GM23338 (cell line): ENCODE results near the gene WSCD2. TPM values are rescaled to one million over a fixed set of nuclear protein-coding genes. Genes with fewer than 3 reads are reported as not detected.

Source experiments
- ATAC-seq: fragments of 200-7000 bp; cut with Tn5 transposase; 3 replicates; pipeline ENCODE4 v1.9.1; 2020
- DNase-seq: peaks from one replicate; pipeline ENCODE4 v3.0.0-alpha.2; 2015; ENCODE audit warnings: low spot score
- H2AFZ ChIP-seq: fragments of 200-600 bp; sonication (generic); 2 replicates; pipeline ENCODE4 v1.8.0; 2016; ENCODE audit warnings: antibody characterized with exemption, mild to moderate bottlenecking, moderate library complexity
- H3F3A ChIP-seq: fragments of 200-600 bp; sonication (generic); replicated peaks from 2 replicates; pipeline ENCODE4 v1.8.0; 2017; ENCODE audit warnings: antibody characterized with exemption, mixed run types, low read depth
- H3K27ac ChIP-seq: fragments of 200-600 bp; sonication (generic); 2 replicates; pipeline ENCODE4 v1.6.1; 2016; ENCODE audit warnings: low read depth
- H3K27me3 ChIP-seq: fragments of 200-600 bp; sonication (generic); 2 replicates; pipeline ENCODE4 v1.8.0; 2016; ENCODE audit warnings: mild to moderate bottlenecking, mixed run types, moderate library complexity; ENCODE audit not compliant: insufficient read depth
- H3K36me3 ChIP-seq: fragments of 200-600 bp; sonication (generic); 2 replicates; pipeline ENCODE4 v1.8.0; 2016; ENCODE audit warnings: mild to moderate bottlenecking; ENCODE audit not compliant: insufficient read depth
- H3K4me1 ChIP-seq: fragments of 200-600 bp; sonication (generic); 2 replicates; pipeline ENCODE4 v1.8.0; 2016; ENCODE audit warnings: mild to moderate bottlenecking, moderate library complexity; ENCODE audit not compliant: insufficient read depth
- H3K4me2 ChIP-seq: fragments of 200-600 bp; sonication (generic); 2 replicates; pipeline ENCODE4 v1.7.1; 2017; ENCODE audit warnings: mixed run types
- H3K4me3 ChIP-seq: fragments of 200-600 bp; sonication (generic); 2 replicates; pipeline ENCODE4 v1.6.1; 2016; ENCODE audit warnings: mixed run types
- H3K79me2 ChIP-seq: fragments of 200-600 bp; sonication (generic); replicated peaks from 2 replicates; pipeline ENCODE4 v1.8.0; 2017; ENCODE audit warnings: mild to moderate bottlenecking; ENCODE audit not compliant: insufficient read depth
- H3K9me2 ChIP-seq: fragments of 200-600 bp; sonication (generic); 2 replicates; pipeline ENCODE4 v1.8.0; 2017; ENCODE audit not compliant: insufficient read depth
- H4K20me1 ChIP-seq: fragments of 200-600 bp; sonication (generic); replicated peaks from 2 replicates; pipeline ENCODE4 v1.8.0; 2017; ENCODE audit warnings: mild to moderate bottlenecking; ENCODE audit not compliant: insufficient read depth
- H3K27ac Mint-ChIP-seq: 2 replicates; pipeline ENCODE4 v1.8.0; 2020; ENCODE audit warnings: inconsistent platforms, mild to moderate bottlenecking, moderate library complexity, mixed read lengths
- H3K27me3 Mint-ChIP-seq: 3 replicates; pipeline ENCODE4 v1.8.0; 2022; ENCODE audit warnings: low read depth, mild to moderate bottlenecking, moderate library complexity, mixed read lengths, inconsistent platforms; ENCODE audit not compliant: insufficient read depth, poor library complexity
- H3K36me3 Mint-ChIP-seq: 3 replicates; pipeline ENCODE4 v1.8.0; 2021; ENCODE audit warnings: low read depth, mild to moderate bottlenecking, inconsistent platforms, moderate library complexity, mixed read lengths
- H3K4me1 Mint-ChIP-seq: 3 replicates; pipeline ENCODE4 v1.8.0; 2020; ENCODE audit warnings: mild to moderate bottlenecking, inconsistent platforms, mixed read lengths
- H3K4me3 Mint-ChIP-seq: 3 replicates; pipeline ENCODE4 v1.8.0; 2021; ENCODE audit warnings: moderate library complexity, mild to moderate bottlenecking, inconsistent platforms, mixed read lengths
- H3K9me3 Mint-ChIP-seq: 3 replicates; pipeline ENCODE4 v1.8.0; 2020; ENCODE audit warnings: moderate library complexity, mild to moderate bottlenecking, inconsistent platforms, mixed read lengths
- CREB1 ChIP-seq: fragments of 250-450 bp; sonication (Bioruptor Pico); IDR thresholded peaks from 2 replicates; pipeline ENCODE4 v1.5.0; 2020; ENCODE audit warnings: low read depth, mild to moderate bottlenecking, moderate library complexity
- CTCF ChIP-seq, 2 experiments: fragments of 200-600 bp in 1 of 2; sonication (generic) in 1 of 2; conservative IDR thresholded peaks; 2 replicates each; pipeline versions ENCODE4 v1.5.1 to v1.6.1; 2016 to 2017; ENCODE audit warnings: antibody characterized with exemption in 2 of 2, low read depth in 2 of 2, mild to moderate bottlenecking in 2 of 2, moderate library complexity in 1 of 2
- ETS1 ChIP-seq: IDR thresholded peaks from 2 replicates; pipeline ENCODE4 v1.6.1; 2016; ENCODE audit warnings: antibody characterized with exemption
- EZH2 ChIP-seq: fragments of 200-600 bp; sonication (generic); IDR thresholded peaks from one replicate; pipeline ENCODE4 v1.8.0; 2017; ENCODE audit warnings: antibody characterized with exemption, mild to moderate bottlenecking, low read depth; ENCODE audit not compliant: unreplicated experiment
- EZH2phosphoT487 ChIP-seq: fragments of 200-600 bp; sonication (generic); IDR thresholded peaks from one replicate; pipeline ENCODE4 v1.8.1; 2018; ENCODE audit warnings: antibody characterized with exemption; ENCODE audit not compliant: unreplicated experiment
- JUNB ChIP-seq: IDR thresholded peaks from one replicate; pipeline ENCODE4 v1.6.1; 2016; ENCODE audit warnings: antibody characterized with exemption; ENCODE audit not compliant: unreplicated experiment
- NANOG ChIP-seq: IDR thresholded peaks from 2 replicates; pipeline ENCODE4 v1.6.1; 2016; ENCODE audit warnings: antibody characterized with exemption, borderline replicate concordance
- POLR2AphosphoS5 ChIP-seq: IDR thresholded peaks from 2 replicates; pipeline ENCODE4 v1.6.1; 2016; ENCODE audit warnings: antibody characterized with exemption, low read depth
- STAT1 ChIP-seq: IDR thresholded peaks from one replicate; pipeline ENCODE4 v1.6.1; 2016; ENCODE audit warnings: antibody characterized with exemption; ENCODE audit not compliant: unreplicated experiment
- ZNF114 ChIP-seq: fragments of 250-450 bp; sonication (Bioruptor Pico); IDR thresholded peaks from 2 replicates; pipeline ENCODE4 v1.5.0; 2020; ENCODE audit warnings: mild to moderate bottlenecking, moderate library complexity
- ZNF331 ChIP-seq: fragments of 250-450 bp; sonication (Bioruptor Pico); IDR thresholded peaks from 2 replicates; pipeline ENCODE4 v1.5.0; 2020; ENCODE audit warnings: low read depth, mild to moderate bottlenecking, moderate library complexity
- polyA plus RNA-seq: library from polyadenylated mRNA; unstranded; fragments of >200 nt; fragmentation: Nextera tagmentation; extraction: Ambion mirVana; gene quantifications from 2 replicates; pipeline ENCODE4 v1.2.1, GENCODE V29; 2016
- total RNA-seq: library from RNA; depleted of rRNA; stranded (reverse); fragments of >200 nt; shearing (Covaris generic); gene quantifications from 2 replicates; pipeline ENCODE4 v1.2.3, GENCODE V29; 2014
- TF ChIP-seq, protein P1 (sequence below): IDR thresholded peaks from one replicate; pipeline ENCODE4 v1.6.1; 2018; ENCODE audit warnings: antibody characterized with exemption; ENCODE audit not compliant: unreplicated experiment
- TF ChIP-seq, protein P2 (sequence below): fragments of 250-450 bp; sonication (Bioruptor Pico); IDR thresholded peaks from 2 replicates; pipeline ENCODE4 v1.5.0; 2020; ENCODE audit warnings: mild to moderate bottlenecking, moderate library complexity

The WSCD2 gene
- total and polyA plus RNA-seq, 2 experiments from 2014 or later = 0.66 to 3.1 TPM

DNA sequence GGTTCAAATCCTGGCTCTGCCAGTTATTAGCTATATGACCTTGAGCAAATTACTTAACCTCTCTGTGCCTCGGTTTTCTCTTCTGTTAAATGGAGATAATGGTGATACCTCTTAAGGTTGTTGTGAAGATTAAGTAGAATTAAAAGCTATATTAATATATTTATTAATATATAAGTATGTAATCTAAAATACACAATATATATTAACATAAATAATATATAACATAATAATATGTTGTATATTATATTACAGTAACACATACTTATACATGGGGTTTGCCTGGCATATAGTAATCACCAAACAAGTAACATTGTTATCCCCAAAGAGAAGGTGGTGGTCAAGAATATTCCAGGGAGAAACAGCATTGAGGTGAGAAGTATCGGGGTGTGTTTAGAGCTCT is 118.0 kb downstream of the WSCD2 start:
- Histone ChIP-seq H4K20me1 (no peaks in the 10 kb centered on the region), H3K4me2 (no peak overlapping the region), H3F3A (no peaks in the 10 kb centered on the region), H3K4me3 (no peak overlapping the region), H3K27ac (no peak overlapping the region), H3K79me2 (no peaks in the 10 kb centered on the region), H3K4me1 (no peaks in the 10 kb centered on the region), H3K27me3 (no peaks in the 10 kb centered on the region), H2AFZ (no peak overlapping the region), H3K9me2 (no peaks in the 10 kb centered on the region), H3K36me3 (no peaks in the 10 kb centered on the region)
- DNase-seq (no peak), ATAC-seq (no peak)
- H3K27me3 Mint-ChIP-seq = peaks cover 8% of the 10 kb centered on the region
- no peaks in the 10 kb centered on the region; the same call in 2 of the 3 replicates for H3K36me3 Mint-ChIP-seq
- no peak overlapping the region for H3K4me3 Mint-ChIP-seq
- TF ChIP-seq ZNF331 (CRISPR knock-in tag) (no peak), CREB1 (CRISPR knock-in tag) (no peak), CTCF (conservative IDR thresholded peaks at IDR 0.05; ENCODE audit: low read depth in 2 of 2) (no peak), STAT1 (no peak), EZH2 (no peak), NANOG (no peak), EZH2phosphoT487 (no peak), JUNB (no peak), POLR2AphosphoS5 (no peak), ETS1 (no peak), ZNF114 (CRISPR knock-in tag) (no peak)
- TF ChIP-seq, protein P1, sequence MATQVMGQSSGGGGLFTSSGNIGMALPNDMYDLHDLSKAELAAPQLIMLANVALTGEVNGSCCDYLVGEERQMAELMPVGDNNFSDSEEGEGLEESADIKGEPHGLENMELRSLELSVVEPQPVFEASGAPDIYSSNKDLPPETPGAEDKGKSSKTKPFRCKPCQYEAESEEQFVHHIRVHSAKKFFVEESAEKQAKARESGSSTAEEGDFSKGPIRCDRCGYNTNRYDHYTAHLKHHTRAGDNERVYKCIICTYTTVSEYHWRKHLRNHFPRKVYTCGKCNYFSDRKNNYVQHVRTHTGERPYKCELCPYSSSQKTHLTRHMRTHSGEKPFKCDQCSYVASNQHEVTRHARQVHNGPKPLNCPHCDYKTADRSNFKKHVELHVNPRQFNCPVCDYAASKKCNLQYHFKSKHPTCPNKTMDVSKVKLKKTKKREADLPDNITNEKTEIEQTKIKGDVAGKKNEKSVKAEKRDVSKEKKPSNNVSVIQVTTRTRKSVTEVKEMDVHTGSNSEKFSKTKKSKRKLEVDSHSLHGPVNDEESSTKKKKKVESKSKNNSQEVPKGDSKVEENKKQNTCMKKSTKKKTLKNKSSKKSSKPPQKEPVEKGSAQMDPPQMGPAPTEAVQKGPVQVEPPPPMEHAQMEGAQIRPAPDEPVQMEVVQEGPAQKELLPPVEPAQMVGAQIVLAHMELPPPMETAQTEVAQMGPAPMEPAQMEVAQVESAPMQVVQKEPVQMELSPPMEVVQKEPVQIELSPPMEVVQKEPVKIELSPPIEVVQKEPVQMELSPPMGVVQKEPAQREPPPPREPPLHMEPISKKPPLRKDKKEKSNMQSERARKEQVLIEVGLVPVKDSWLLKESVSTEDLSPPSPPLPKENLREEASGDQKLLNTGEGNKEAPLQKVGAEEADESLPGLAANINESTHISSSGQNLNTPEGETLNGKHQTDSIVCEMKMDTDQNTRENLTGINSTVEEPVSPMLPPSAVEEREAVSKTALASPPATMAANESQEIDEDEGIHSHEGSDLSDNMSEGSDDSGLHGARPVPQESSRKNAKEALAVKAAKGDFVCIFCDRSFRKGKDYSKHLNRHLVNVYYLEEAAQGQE = no peak
- TF ChIP-seq, protein P2, sequence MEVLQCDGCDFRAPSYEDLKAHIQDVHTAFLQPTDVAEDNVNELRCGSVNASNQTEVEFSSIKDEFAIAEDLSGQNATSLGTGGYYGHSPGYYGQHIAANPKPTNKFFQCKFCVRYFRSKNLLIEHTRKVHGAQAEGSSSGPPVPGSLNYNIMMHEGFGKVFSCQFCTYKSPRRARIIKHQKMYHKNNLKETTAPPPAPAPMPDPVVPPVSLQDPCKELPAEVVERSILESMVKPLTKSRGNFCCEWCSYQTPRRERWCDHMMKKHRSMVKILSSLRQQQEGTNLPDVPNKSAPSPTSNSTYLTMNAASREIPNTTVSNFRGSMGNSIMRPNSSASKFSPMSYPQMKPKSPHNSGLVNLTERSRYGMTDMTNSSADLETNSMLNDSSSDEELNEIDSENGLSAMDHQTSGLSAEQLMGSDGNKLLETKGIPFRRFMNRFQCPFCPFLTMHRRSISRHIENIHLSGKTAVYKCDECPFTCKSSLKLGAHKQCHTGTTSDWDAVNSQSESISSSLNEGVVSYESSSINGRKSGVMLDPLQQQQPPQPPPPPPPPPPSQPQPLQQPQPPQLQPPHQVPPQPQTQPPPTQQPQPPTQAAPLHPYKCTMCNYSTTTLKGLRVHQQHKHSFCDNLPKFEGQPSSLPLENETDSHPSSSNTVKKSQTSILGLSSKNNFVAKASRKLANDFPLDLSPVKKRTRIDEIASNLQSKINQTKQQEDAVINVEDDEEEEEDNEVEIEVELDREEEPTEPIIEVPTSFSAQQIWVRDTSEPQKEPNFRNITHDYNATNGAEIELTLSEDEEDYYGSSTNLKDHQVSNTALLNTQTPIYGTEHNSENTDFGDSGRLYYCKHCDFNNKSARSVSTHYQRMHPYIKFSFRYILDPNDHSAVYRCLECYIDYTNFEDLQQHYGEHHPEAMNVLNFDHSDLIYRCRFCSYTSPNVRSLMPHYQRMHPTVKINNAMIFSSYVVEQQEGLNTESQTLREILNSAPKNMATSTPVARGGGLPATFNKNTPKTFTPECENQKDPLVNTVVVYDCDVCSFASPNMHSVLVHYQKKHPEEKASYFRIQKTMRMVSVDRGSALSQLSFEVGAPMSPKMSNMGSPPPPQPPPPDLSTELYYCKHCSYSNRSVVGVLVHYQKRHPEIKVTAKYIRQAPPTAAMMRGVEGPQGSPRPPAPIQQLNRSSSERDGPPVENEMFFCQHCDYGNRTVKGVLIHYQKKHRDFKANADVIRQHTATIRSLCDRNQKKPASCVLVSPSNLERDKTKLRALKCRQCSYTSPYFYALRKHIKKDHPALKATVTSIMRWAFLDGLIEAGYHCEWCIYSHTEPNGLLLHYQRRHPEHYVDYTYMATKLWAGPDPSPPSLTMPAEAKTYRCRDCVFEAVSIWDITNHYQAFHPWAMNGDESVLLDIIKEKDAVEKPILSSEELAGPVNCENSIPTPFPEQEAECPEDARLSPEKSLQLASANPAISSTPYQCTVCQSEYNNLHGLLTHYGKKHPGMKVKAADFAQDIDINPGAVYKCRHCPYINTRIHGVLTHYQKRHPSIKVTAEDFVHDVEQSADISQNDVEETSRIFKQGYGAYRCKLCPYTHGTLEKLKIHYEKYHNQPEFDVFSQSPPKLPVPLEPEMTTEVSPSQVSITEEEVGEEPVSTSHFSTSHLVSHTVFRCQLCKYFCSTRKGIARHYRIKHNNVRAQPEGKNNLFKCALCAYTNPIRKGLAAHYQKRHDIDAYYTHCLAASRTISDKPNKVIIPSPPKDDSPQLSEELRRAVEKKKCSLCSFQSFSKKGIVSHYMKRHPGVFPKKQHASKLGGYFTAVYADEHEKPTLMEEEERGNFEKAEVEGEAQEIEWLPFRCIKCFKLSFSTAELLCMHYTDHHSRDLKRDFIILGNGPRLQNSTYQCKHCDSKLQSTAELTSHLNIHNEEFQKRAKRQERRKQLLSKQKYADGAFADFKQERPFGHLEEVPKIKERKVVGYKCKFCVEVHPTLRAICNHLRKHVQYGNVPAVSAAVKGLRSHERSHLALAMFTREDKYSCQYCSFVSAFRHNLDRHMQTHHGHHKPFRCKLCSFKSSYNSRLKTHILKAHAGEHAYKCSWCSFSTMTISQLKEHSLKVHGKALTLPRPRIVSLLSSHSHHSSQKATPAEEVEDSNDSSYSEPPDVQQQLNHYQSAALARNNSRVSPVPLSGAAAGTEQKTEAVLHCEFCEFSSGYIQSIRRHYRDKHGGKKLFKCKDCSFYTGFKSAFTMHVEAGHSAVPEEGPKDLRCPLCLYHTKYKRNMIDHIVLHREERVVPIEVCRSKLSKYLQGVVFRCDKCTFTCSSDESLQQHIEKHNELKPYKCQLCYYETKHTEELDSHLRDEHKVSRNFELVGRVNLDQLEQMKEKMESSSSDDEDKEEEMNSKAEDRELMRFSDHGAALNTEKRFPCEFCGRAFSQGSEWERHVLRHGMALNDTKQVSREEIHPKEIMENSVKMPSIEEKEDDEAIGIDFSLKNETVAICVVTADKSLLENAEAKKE (CRISPR knock-in tag) = no peak
- no peaks in the 10 kb centered on the region; the same call in 2 of the 3 replicates for H3K9me3 Mint-ChIP-seq
- peaks cover 6% of the 10 kb centered on the region for H3K4me1 Mint-ChIP-seq
- no peak overlapping the region for H3K27ac Mint-ChIP-seq
